ENCODE data around the gene HIVEP2. TPM values are rescaled to one million over a fixed set of nuclear protein-coding genes. Genes with fewer than 3 reads are reported as not detected.
A peak's percentile ranks its signal among the peaks of the same experiment; 100 is the strongest.

Gene HIVEP2
- total and polyA plus RNA-seq, 2 donors (not counting 1 experiment from before 2014, with no cell fraction given), result 5.0 to 14.4 TPM

DNA sequence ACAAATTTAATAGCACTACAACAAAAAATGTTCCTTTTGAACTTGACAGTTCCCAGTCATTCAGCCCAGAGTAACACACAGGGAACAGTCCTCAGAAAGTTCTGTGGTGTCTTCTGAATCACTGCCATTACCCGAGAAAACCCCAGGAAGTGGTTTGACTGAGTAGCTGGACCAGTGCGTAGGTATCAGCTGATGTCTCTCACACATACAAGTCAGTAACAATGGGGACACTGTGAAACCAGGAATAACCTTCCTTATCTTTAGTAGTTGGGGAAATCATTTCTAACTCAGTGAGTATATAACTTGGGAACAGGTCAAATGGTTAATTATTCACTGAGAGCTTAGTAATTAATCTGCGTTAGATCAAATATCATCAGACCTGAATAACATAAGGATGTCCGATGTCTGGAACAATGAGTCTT lies 73.1 kb downstream of the HIVEP2 start:
- Histone ChIP-seq H3K79me2 (ENCODE audit: control insufficient read depth, insufficient read depth, low read length) (peaks cover 21% of the 10 kb centered on the region), H3K36me3 (ENCODE audit: control insufficient read depth, insufficient read depth, low read length) (no peaks in the 10 kb centered on the region), H2AFZ (ENCODE audit: low read length) (no peak overlapping the region), H3K27ac (ENCODE audit: insufficient read depth, low read length) (peak overlapping the region; percentile 78), H3K9ac (ENCODE audit: insufficient read depth, low read length) (no peak overlapping the region), H3K9me3 (ENCODE audit: control insufficient read depth, insufficient read depth, low read depth, low read length) (no peaks in the 10 kb centered on the region), H4K20me1 (ENCODE audit: control insufficient read depth, extremely low read depth, insufficient read depth, low read length) (no peaks in the 10 kb centered on the region), H3K4me2 (ENCODE audit: extremely low read depth, insufficient read depth, low read length) (peak overlapping the region; percentile 75), H3K4me3 (replicated peaks in 1 of 4; ENCODE audit: control extremely low read depth in 1 of 4, insufficient read depth in 1 of 4, low read depth in 3 of 4, low read length in 4 of 4) (peak overlapping the region in 2 of 4 experiments; percentile 3 to 8), H3K27me3 (ENCODE audit: control insufficient read depth, insufficient read depth, low read length) (no peaks in the 10 kb centered on the region), H3K4me1 (ENCODE audit: control insufficient read depth, extremely low read depth, insufficient read depth, low read length) (peaks cover 6% of the 10 kb centered on the region)
- TF ChIP-seq EZH2 (IDR thresholded peaks at IDR 0.05; ENCODE audit: low read length, missing control alignments), result no peak
- TF ChIP-seq, protein P1, sequence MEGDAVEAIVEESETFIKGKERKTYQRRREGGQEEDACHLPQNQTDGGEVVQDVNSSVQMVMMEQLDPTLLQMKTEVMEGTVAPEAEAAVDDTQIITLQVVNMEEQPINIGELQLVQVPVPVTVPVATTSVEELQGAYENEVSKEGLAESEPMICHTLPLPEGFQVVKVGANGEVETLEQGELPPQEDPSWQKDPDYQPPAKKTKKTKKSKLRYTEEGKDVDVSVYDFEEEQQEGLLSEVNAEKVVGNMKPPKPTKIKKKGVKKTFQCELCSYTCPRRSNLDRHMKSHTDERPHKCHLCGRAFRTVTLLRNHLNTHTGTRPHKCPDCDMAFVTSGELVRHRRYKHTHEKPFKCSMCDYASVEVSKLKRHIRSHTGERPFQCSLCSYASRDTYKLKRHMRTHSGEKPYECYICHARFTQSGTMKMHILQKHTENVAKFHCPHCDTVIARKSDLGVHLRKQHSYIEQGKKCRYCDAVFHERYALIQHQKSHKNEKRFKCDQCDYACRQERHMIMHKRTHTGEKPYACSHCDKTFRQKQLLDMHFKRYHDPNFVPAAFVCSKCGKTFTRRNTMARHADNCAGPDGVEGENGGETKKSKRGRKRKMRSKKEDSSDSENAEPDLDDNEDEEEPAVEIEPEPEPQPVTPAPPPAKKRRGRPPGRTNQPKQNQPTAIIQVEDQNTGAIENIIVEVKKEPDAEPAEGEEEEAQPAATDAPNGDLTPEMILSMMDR (conservative IDR thresholded peaks at IDR 0.05 in 1 of 2, IDR thresholded peaks at IDR 0.05 in 1 of 2; ENCODE audit: low read depth in 1 of 2, low read length in 2 of 2), result no peak
- peak; percentile 84 to 99 for DNase-seq (ENCODE audit: low read depth in 2 of 2)

DNA sequence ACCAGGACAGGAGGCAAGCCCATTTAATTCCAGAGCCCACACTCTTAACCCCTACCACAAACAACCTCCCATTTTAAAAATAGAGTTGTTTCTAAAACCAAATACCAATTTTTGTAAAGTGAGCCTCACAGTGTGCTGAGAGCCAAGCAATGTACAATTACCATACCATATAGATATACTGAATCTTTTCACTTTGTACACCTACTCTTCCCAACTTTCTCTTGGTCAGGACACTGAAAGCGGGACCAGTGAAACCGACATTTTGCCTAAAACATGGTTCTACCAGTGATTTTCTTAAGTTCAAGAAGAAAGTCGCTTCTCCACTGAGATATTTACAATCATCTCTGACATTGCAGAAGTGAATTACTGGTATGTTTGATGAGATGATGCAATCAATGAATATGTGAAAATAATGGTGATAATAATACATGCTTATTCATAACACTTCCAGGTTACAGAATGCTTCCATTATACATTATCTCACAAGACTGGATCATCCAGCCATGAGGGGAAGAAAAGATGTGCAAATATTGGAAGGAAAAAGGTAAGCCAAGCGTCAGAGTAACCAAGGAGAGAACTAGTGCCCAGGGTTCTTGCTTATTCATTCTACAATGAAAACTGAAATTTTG lies 74.1 kb downstream of the HIVEP2 start:
- TF ChIP-seq, protein P1 (conservative IDR thresholded peaks at IDR 0.05 in 1 of 2, IDR thresholded peaks at IDR 0.05 in 1 of 2; ENCODE audit: low read depth in 1 of 2, low read length in 2 of 2), result no peak
- TF ChIP-seq EZH2 (IDR thresholded peaks at IDR 0.05; ENCODE audit: low read length, missing control alignments), result no peak
- Histone ChIP-seq H3K27me3 (ENCODE audit: control insufficient read depth, insufficient read depth, low read length) (no peaks in the 10 kb centered on the region), H4K20me1 (ENCODE audit: control insufficient read depth, extremely low read depth, insufficient read depth, low read length) (no peaks in the 10 kb centered on the region), H3K4me2 (ENCODE audit: extremely low read depth, insufficient read depth, low read length) (no peak overlapping the region), H3K4me1 (ENCODE audit: control insufficient read depth, extremely low read depth, insufficient read depth, low read length) (peaks cover 6% of the 10 kb centered on the region), H3K9me3 (ENCODE audit: control insufficient read depth, insufficient read depth, low read depth, low read length) (no peaks in the 10 kb centered on the region), H2AFZ (ENCODE audit: low read length) (no peak overlapping the region), H3K79me2 (ENCODE audit: control insufficient read depth, insufficient read depth, low read length) (peaks cover 21% of the 10 kb centered on the region), H3K27ac (ENCODE audit: insufficient read depth, low read length) (no peak overlapping the region), H3K4me3 (replicated peaks in 1 of 4; ENCODE audit: control extremely low read depth in 1 of 4, insufficient read depth in 1 of 4, low read depth in 3 of 4, low read length in 4 of 4) (no peak overlapping the region), H3K36me3 (ENCODE audit: control insufficient read depth, insufficient read depth, low read length) (no peaks in the 10 kb centered on the region), H3K9ac (ENCODE audit: insufficient read depth, low read length) (no peak overlapping the region)
- no peak for DNase-seq (ENCODE audit: low read depth in 2 of 2)

DNA sequence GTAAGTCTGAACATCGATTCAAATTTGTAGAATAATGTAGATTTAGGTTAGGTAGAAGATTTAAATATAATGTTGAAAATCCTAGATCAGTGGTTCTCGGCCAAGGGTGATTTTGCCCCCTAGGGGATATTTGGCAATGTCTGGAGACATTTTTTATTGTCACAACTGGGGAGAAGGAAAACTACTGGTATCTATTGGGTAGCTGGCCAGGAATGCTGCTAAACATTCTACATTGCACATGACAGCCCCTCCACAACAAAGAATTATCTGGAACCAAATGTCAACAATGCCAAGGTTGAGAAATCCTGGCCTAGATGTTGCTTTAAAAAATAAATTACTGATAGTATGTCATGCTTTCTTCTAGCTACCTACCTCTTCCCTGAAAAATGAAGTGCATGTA lies 76.1 kb downstream of the HIVEP2 start:
- Histone ChIP-seq H3K9ac (ENCODE audit: insufficient read depth, low read length) (no peak overlapping the region), H4K20me1 (ENCODE audit: control insufficient read depth, extremely low read depth, insufficient read depth, low read length) (no peaks in the 10 kb centered on the region), H3K4me3 (replicated peaks in 1 of 4; ENCODE audit: control extremely low read depth in 1 of 4, insufficient read depth in 1 of 4, low read depth in 3 of 4, low read length in 4 of 4) (no peak overlapping the region), H3K9me3 (ENCODE audit: control insufficient read depth, insufficient read depth, low read depth, low read length) (no peaks in the 10 kb centered on the region), H3K27me3 (ENCODE audit: control insufficient read depth, insufficient read depth, low read length) (no peaks in the 10 kb centered on the region), H2AFZ (ENCODE audit: low read length) (no peak overlapping the region), H3K4me2 (ENCODE audit: extremely low read depth, insufficient read depth, low read length) (no peak overlapping the region), H3K79me2 (ENCODE audit: control insufficient read depth, insufficient read depth, low read length) (peaks cover 18% of the 10 kb centered on the region), H3K27ac (ENCODE audit: insufficient read depth, low read length) (no peak overlapping the region), H3K4me1 (ENCODE audit: control insufficient read depth, extremely low read depth, insufficient read depth, low read length) (peaks cover 6% of the 10 kb centered on the region), H3K36me3 (ENCODE audit: control insufficient read depth, insufficient read depth, low read length) (no peaks in the 10 kb centered on the region)
- TF ChIP-seq, protein P1 (conservative IDR thresholded peaks at IDR 0.05 in 1 of 2, IDR thresholded peaks at IDR 0.05 in 1 of 2; ENCODE audit: low read depth in 1 of 2, low read length in 2 of 2), result no peak
- TF ChIP-seq EZH2 (IDR thresholded peaks at IDR 0.05; ENCODE audit: low read length, missing control alignments), result no peak
- no peak for DNase-seq (ENCODE audit: low read depth in 2 of 2)

Measured in fibroblast of lung (primary cell).